DOHH2 (cell line): ENCODE data around the gene GLI2.

Experiments
- H3F3A ChIP-seq: fragments of 200-600 bp; sonication (generic), shearing (Covaris generic); 2 replicates; pipeline ENCODE4 v1.6.0; 2016; ENCODE audit warnings: antibody characterized with exemption, mild to moderate bottlenecking; ENCODE audit not compliant: control insufficient read depth, insufficient read depth
- H3K27ac ChIP-seq: fragments of 200-600 bp; sonication (generic); 2 replicates; pipeline ENCODE4 v1.5.1; 2014; ENCODE audit warnings: low read depth, mild to moderate bottlenecking, low read length, moderate library complexity
- H3K27me3 ChIP-seq: fragments of 200-600 bp; sonication (generic); 2 replicates; pipeline ENCODE4 v1.6.1; 2014; ENCODE audit warnings: mild to moderate bottlenecking, low read length, mixed read lengths; ENCODE audit not compliant: control insufficient read depth
- H3K36me3 ChIP-seq: fragments of 200-600 bp; sonication (generic); 2 replicates; pipeline ENCODE4 v1.6.1; 2014; ENCODE audit warnings: mild to moderate bottlenecking, low read length, moderate library complexity, mixed read lengths; ENCODE audit not compliant: control insufficient read depth
- H3K4me1 ChIP-seq: fragments of 200-600 bp; sonication (generic); 2 replicates; pipeline ENCODE4 v1.6.1; 2014; ENCODE audit warnings: mild to moderate bottlenecking, low read length, mixed read lengths; ENCODE audit not compliant: control insufficient read depth
- H3K4me2 ChIP-seq: fragments of 200-600 bp; sonication (generic); 2 replicates; pipeline ENCODE4 v1.6.0; 2014; ENCODE audit warnings: mild to moderate bottlenecking, low read length, moderate library complexity
- H3K4me3 ChIP-seq: fragments of 200-600 bp; sonication (generic); 2 replicates; pipeline ENCODE4 v1.5.1; 2014; ENCODE audit warnings: mild to moderate bottlenecking, low read length, mixed read lengths
- H3K79me2 ChIP-seq: fragments of 200-600 bp; sonication (generic); 2 replicates; pipeline ENCODE4 v1.6.1; 2014; ENCODE audit warnings: mild to moderate bottlenecking, low read length, mixed read lengths; ENCODE audit not compliant: control insufficient read depth
- H3K9me2 ChIP-seq: fragments of 200-600 bp; sonication (generic); replicated peaks from 2 replicates; pipeline ENCODE4 v1.6.1; 2014; ENCODE audit warnings: mild to moderate bottlenecking, low read length, mixed read lengths; ENCODE audit not compliant: control insufficient read depth
- H3K9me3 ChIP-seq: fragments of 200-600 bp; sonication (generic); 2 replicates; pipeline ENCODE4 v1.6.1; 2014; ENCODE audit warnings: antibody characterized with exemption, low read length, mixed read lengths; ENCODE audit not compliant: control insufficient read depth, insufficient read depth
- H4K20me1 ChIP-seq: fragments of 200-600 bp; sonication (generic); 2 replicates; pipeline ENCODE4 v1.6.0; 2014; ENCODE audit warnings: low read depth, mild to moderate bottlenecking, antibody characterized with exemption, low read length, moderate library complexity; ENCODE audit not compliant: control insufficient read depth, insufficient read depth
- EZH2phosphoT487 ChIP-seq: fragments of 200-600 bp; sonication (generic); IDR thresholded peaks from 2 replicates; pipeline ENCODE4 v1.6.1; 2017; ENCODE audit warnings: borderline replicate concordance, mild to moderate bottlenecking, antibody characterized with exemption, low read length, moderate library complexity, mixed read lengths
- TF ChIP-seq, protein P1 (sequence below): fragments of 200-600 bp; sonication (generic); IDR thresholded peaks from one replicate; pipeline ENCODE4 v1.5.1; 2014; ENCODE audit warnings: antibody characterized with exemption, mild to moderate bottlenecking, low read depth, low read length; ENCODE audit not compliant: poor library complexity, severe bottlenecking

Gene GLI2

GRCh38 chr2:120777170-120777751 is 41.6 kb downstream of the GLI2 start:
- Histone ChIP-seq H3F3A (no peaks in the 10 kb centered on the region), H4K20me1 (no peaks in the 10 kb centered on the region), H3K4me1 (no peaks in the 10 kb centered on the region), H3K9me2 (no peaks in the 10 kb centered on the region), H3K4me2 (no peak overlapping the region), H3K27me3 (no peaks in the 10 kb centered on the region), H3K27ac (no peak overlapping the region), H3K79me2 (no peaks in the 10 kb centered on the region), H3K4me3 (no peak overlapping the region), H3K36me3 (no peaks in the 10 kb centered on the region), H3K9me3 (no peaks in the 10 kb centered on the region)
- TF ChIP-seq, protein P1, sequence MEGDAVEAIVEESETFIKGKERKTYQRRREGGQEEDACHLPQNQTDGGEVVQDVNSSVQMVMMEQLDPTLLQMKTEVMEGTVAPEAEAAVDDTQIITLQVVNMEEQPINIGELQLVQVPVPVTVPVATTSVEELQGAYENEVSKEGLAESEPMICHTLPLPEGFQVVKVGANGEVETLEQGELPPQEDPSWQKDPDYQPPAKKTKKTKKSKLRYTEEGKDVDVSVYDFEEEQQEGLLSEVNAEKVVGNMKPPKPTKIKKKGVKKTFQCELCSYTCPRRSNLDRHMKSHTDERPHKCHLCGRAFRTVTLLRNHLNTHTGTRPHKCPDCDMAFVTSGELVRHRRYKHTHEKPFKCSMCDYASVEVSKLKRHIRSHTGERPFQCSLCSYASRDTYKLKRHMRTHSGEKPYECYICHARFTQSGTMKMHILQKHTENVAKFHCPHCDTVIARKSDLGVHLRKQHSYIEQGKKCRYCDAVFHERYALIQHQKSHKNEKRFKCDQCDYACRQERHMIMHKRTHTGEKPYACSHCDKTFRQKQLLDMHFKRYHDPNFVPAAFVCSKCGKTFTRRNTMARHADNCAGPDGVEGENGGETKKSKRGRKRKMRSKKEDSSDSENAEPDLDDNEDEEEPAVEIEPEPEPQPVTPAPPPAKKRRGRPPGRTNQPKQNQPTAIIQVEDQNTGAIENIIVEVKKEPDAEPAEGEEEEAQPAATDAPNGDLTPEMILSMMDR, result no peak
- TF ChIP-seq EZH2phosphoT487, result no peak

- no peak overlapping the region for H3K27ac ChIP-seq
Observed at GRCh38 chr2:120777787-120778186, 42.1 kb downstream of the GLI2 start.

GRCh38 chr2:120778244-120778643 is 42.6 kb downstream of the GLI2 start:
- H3K4me1 ChIP-seq, result no peaks in the 10 kb centered on the region

More at GRCh38 chr2:120777787-120778186, 42.1 kb downstream of the GLI2 start:
- Histone ChIP-seq H3K9me2 (no peaks in the 10 kb centered on the region), H3K4me1 (no peaks in the 10 kb centered on the region), H3K4me3 (no peak overlapping the region), H4K20me1 (no peaks in the 10 kb centered on the region), H3K9me3 (no peaks in the 10 kb centered on the region), H3K36me3 (no peaks in the 10 kb centered on the region), H3F3A (no peaks in the 10 kb centered on the region), H3K27me3 (no peaks in the 10 kb centered on the region), H3K4me2 (no peak overlapping the region), H3K79me2 (no peaks in the 10 kb centered on the region)
- no peak for TF ChIP-seq EZH2phosphoT487
- TF ChIP-seq, protein P1, result no peak

More at GRCh38 chr2:120778244-120778643, 42.6 kb downstream of the GLI2 start:
- Histone ChIP-seq H3K27me3 (no peaks in the 10 kb centered on the region), H3K27ac (no peak overlapping the region), H3F3A (no peaks in the 10 kb centered on the region), H3K4me3 (no peak overlapping the region), H4K20me1 (no peaks in the 10 kb centered on the region), H3K4me2 (no peak overlapping the region), H3K79me2 (no peaks in the 10 kb centered on the region), H3K9me2 (no peaks in the 10 kb centered on the region), H3K9me3 (no peaks in the 10 kb centered on the region), H3K36me3 (no peaks in the 10 kb centered on the region)
- TF ChIP-seq, protein P1, result no peak
- TF ChIP-seq EZH2phosphoT487, result no peak
